GM13977 (cell line): ENCODE measurements around the gene CLIC4.

Experiments
- DNase-seq: peaks from one replicate; pipeline ENCODE4 v3.0.0; 2012; ENCODE audit warnings: low spot score
- in situ Hi-C: fragments of 300-500 bp; cut with MboI; formaldehyde crosslinking; loops from one replicate; pipeline ENCODE4 v1.12.0; 2022; ENCODE audit warnings: low sequenced_read_pairs, low pct_unique_long_range_greater_than_20kb, mixed read lengths, inconsistent platforms; ENCODE audit not compliant: unreplicated experiment
- TF ChIP-seq, protein P1 (sequence below): IDR thresholded peaks from 2 replicates; pipeline ENCODE4 v1.5.1; 2012; ENCODE audit warnings: mild to moderate bottlenecking, control low read depth; ENCODE audit not compliant: insufficient read depth; ENCODE audit errors: extremely low read depth, missing control alignments

Gene CLIC4

DNA sequence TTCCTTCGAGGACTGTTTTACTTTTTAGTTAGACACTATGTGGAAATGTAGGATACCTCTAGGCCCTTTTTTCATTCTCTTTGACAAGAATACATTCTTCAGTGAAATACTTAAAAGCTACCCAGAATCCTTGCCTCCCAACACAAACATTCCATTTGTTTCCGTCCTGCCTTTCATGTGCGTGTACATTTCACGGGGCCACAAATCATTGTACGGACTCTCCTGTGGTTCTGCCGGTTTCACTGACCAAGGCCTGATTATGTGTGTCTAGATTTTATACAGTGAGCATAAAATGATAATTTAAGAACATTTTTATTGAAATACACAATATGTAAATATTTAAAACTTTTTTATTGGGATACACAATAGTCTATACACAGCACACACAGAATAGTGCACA is 108.4 kb downstream of the CLIC4 start:
- TF ChIP-seq, protein P1, sequence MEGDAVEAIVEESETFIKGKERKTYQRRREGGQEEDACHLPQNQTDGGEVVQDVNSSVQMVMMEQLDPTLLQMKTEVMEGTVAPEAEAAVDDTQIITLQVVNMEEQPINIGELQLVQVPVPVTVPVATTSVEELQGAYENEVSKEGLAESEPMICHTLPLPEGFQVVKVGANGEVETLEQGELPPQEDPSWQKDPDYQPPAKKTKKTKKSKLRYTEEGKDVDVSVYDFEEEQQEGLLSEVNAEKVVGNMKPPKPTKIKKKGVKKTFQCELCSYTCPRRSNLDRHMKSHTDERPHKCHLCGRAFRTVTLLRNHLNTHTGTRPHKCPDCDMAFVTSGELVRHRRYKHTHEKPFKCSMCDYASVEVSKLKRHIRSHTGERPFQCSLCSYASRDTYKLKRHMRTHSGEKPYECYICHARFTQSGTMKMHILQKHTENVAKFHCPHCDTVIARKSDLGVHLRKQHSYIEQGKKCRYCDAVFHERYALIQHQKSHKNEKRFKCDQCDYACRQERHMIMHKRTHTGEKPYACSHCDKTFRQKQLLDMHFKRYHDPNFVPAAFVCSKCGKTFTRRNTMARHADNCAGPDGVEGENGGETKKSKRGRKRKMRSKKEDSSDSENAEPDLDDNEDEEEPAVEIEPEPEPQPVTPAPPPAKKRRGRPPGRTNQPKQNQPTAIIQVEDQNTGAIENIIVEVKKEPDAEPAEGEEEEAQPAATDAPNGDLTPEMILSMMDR, result no peak
- no peak for DNase-seq
- in situ Hi-C loops, result no loop called here

DNA sequence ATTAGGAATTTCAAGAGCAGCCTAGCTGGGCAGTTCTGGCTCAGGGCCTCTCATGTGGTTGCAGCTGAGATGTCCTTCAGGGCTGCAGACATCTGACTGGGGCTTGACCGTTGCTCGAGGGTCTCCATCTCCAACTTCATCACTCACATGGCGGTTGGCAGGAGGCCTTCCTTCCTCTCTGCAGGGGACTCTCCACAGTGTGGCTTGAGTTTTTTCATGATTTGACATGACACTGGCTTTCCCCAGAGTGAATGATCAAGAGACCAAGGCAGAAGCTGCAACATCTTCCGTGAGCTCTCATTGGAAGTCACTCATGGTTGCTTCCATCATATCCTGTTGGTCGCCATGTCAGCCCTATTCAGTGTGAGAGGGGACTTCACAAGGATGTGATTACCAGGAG is 110.2 kb downstream of the CLIC4 start:
- DNase-seq, result no peak
- in situ Hi-C loops, result no loop called here
- TF ChIP-seq, protein P1, result no peak

DNA sequence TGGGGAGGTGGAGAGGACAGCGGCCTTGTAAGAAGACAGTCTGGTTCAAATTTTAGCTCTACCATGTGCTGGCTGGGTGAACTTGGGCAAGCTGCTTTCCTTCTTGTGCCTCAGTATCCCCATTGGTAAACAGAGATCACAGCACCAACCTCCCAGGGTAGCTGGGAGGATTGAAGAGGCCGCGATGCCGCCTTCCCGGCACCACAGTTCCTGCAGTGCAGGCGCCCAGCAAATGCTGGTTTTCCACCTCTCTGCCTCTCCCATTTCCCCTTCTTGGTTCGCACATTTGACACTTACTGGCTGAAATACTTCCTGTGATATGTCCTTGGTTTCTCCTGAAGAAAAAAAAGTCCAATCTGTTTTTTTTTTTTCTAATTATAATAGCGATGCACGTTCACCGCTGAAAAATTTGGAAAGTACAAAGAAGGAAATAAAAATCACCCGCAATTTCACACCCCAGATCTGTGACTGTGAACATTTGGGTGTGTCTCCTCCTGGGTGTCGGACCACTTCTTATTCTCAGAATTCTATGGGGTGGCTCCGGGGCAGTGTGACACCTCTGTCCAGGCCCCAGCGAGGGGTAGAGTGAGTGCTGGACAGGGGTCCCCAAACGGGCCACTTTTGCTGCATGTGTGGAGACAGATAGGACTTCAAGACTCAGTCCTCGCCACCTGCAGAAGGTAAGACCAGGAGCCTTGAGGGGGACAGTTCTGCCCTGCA is 111.7 kb downstream of the CLIC4 start:
- no peak for DNase-seq
- in situ Hi-C loops, result no loop called here
- TF ChIP-seq, protein P1, result no peak

DNA sequence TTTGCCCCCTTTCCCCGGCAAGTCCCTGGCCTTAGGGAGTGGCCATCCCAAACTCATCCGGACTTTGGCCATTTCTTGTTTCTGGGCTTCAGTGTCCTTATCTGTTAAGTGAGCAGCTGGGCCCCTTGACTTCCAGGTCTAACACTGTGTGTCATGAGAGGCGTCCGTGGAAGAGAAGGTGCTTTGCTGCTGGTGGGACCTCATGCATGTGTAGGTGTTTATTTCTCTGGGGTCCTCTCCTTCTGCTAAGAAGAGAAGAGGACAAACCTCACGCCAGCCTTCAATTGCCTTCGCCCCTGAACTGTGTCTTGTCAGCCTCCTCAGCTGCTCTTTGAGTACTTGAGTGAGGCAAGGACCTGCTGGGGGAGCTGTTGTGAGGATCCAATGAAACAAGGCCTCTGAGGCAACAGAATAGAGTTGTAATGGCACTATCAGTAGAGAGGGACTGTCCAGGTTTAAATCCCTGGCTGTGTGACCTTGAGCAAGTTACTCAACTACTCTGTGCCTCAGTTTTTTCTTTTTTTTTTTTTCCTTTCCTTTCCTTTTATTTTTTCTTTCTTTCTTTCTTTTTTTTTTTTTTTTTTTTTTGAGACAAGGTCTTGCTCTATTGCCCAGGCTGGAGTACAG is 112.4 kb downstream of the CLIC4 start:
- TF ChIP-seq, protein P1, result peak; percentile 23
- no peak for DNase-seq
- in situ Hi-C loops, result no loop called here

DNA sequence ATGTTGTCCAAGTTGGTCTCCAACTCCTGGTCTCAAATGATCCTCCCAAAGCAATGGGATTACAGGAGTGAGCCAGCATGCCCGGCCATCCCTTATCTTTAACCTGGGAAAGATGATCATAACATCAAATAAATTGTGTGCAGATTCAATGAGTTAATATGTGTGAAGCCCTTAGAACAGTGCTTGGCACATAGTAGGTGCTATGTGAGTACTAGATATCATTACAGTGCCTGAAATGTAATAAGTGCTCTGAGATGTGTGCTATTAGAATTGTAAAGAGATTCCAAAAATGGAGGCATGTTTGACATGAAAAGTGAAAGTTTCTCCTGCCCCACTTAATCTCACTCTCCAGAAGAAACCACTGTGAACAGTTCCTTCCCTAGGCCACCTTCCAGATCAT is 113.0 kb downstream of the CLIC4 start:
- TF ChIP-seq, protein P1, result no peak
- DNase-seq, result no peak
- in situ Hi-C loops, result no loop called here

DNA sequence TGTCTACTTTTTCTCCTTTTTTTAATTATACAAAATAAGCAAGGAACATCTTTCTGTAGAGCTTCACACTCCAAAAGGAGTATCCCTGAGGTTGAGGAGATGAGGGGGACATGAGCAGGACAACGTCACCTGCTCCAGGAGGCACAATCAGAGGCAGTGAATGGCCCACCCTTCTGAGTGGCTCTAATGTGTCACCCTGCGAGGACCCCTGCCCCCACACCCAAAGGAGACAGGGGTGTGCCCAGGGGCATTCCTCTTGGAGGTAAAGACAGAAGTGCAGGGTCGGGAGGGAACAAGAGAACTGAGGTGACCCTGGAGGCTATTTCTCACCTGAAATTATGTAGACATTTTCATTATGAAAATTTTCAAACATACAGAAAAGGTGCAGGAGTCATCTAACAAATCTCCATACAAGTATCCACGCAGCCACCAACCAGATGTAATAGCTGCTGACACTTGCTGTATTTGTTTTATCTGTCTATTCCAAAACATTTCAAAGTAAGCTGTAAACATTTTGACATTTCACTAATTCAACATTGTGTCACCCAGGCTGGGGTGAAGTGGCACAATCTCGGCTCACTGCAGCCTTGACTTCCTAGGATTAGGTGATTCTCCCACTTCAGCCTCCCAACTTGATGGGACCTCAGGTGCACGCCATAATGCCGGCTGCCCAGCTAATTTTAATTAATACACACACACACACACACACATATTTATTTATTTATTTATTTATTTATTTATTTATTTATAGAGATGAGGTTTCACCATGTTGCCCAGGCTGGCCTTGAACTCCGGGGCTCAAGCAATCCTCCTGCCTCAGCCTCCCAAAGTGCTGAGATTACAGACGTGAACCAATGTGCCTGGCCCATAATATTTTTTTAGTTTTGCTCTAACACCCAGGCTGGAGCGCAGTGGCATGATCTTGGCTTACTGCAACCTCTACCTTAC is 114.1 kb downstream of the CLIC4 start:
- TF ChIP-seq, protein P1, result no peak
- in situ Hi-C loops, result no loop called here

More for the DNA sequence above, 114.1 kb downstream of the CLIC4 start:
- no peak for DNase-seq
